Stomach smooth muscle (tissue), 2 donors: ENCODE measurements around the gene ACAD10.

ENCODE experiments used
- H3K27ac ChIP-seq: one replicate; pipeline ENCODE4 v1.7.0; 2013; ENCODE audit warnings: mild to moderate bottlenecking, low read length, inconsistent platforms
- H3K27me3 ChIP-seq, 2 donors: one replicate each; pipeline ENCODE4 v1.7.0; 2013; ENCODE audit warnings: low read length in 2 of 2; ENCODE audit not compliant: insufficient read depth in 2 of 2, control insufficient read depth in 1 of 2
- H3K36me3 ChIP-seq, 2 donors: one replicate each; pipeline ENCODE4 v1.7.0; 2013; ENCODE audit warnings: low read length in 2 of 2; ENCODE audit not compliant: control insufficient read depth in 2 of 2, insufficient read depth in 2 of 2
- H3K4me1 ChIP-seq: one replicate; pipeline ENCODE4 v1.7.0; 2013; ENCODE audit warnings: low read length; ENCODE audit not compliant: control insufficient read depth, insufficient read depth
- H3K4me3 ChIP-seq, 2 donors: one replicate each; pipeline ENCODE4 v1.7.0; 2013; ENCODE audit warnings: low read length in 2 of 2
- H3K9ac ChIP-seq, 2 donors: one replicate each; pipeline ENCODE4 v1.7.0; 2013; ENCODE audit warnings: low read length in 2 of 2, mild to moderate bottlenecking in 1 of 2
- H3K9me3 ChIP-seq, 2 donors: one replicate each; pipeline ENCODE4 v1.7.0; 2013; ENCODE audit warnings: low read length in 2 of 2; ENCODE audit not compliant: control insufficient read depth in 2 of 2
- donor health status: healthy.
- donor health status: Pancreatic carcinoma.

ACAD10 gene

DNA sequence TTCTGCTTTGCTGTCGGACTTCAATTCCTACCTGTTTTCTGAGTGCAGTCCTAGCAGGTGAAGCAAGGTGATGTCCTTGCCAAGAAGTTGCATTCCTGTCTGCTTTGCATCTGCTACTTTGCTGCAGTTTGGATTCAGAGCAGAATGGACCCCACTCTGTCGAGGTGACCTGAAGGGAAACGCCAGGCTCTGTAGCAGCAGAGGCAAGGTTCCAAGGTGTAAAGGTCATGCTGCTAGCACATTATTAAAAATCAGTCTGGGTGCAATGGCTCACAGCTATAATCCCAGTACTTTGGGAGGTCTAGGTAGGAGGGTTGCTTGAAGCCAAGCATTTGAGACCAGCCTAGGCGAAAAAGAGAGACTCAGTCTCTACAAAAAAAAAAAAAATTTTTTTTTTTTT lies 63.5 kb downstream of the ACAD10 start:
- H3K27me3 ChIP-seq, result no peaks in the 10 kb centered on the region
- no peak overlapping the region for H3K27ac ChIP-seq
- peaks cover 11% of the 10 kb centered on the region for H3K4me1 ChIP-seq
- H3K9me3 ChIP-seq, result no peaks in the 10 kb centered on the region
- no peak overlapping the region for H3K4me3 ChIP-seq
- H3K36me3 ChIP-seq, result peaks cover 35 to 38% of the 10 kb centered on the region in 2 donors
- no peak overlapping the region for H3K9ac ChIP-seq

DNA sequence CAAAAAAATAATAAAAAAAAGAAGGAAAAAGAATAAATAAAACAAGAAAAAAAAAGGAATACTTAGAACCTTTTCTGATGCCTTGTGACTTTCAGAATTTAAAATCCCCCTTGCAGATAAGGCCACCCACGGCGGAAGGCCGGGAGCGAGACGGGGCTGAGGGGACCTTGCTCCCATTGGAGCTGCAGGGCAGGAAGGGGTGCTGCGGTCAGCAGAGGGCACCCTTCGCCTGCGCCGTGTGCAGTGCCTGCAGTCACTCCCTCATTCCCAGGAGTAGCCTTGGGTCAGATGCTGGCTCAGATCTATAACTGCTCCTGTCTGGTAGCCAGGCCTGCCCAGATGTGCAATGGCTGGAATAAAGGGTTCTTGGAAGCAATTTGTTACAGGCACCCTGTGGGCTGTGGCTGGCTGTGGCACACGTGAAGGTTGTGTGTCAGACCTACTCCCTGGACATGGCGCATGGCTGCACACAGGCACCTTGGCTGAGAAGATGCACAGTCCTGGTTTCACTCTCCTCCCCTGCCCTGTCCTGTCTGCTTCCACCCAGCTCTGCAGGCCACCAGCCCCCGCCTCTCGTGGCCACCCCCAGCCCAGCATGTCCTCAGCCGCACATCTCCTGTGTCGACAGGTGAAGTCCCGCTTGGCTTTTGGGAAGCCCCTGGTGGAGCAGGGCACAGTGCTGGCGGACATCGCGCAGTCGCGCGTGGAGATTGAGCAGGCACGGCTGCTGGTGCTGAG lies 67.5 kb downstream of the ACAD10 start:
- no peak overlapping the region for H3K4me3 ChIP-seq
- H3K36me3 ChIP-seq, result peaks cover 12 to 24% of the 10 kb centered on the region in 2 donors
- no peaks in the 10 kb centered on the region for H3K9me3 ChIP-seq
- no peaks in the 10 kb centered on the region for H3K27me3 ChIP-seq
- H3K4me1 ChIP-seq, result peaks cover 20% of the 10 kb centered on the region
- no peak overlapping the region for H3K27ac ChIP-seq
- H3K9ac ChIP-seq, result no peak overlapping the region

DNA sequence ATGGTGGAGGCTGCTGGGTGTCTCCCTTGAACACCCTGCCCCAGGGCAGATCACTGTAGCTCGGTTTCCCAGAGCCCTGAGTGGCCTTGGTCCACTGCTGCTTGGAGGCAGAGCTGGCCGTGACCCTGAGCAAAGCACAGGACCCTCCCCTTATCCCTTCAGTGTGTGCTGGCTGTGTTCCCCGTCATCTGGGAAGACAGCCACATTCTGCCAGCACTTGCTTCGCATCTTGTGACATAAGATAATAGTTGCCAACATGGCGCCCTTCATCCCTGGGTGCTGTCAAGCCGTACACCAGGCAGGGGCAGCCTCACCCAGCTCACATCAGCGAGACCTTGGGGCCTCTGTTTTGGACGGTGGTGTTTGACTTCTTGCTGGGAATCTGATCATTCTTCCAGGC lies 68.8 kb downstream of the ACAD10 start:
- H3K27ac ChIP-seq, result no peak overlapping the region
- H3K36me3 ChIP-seq, result peaks cover 5 to 19% of the 10 kb centered on the region in 2 donors
- H3K27me3 ChIP-seq, result no peaks in the 10 kb centered on the region
- H3K4me1 ChIP-seq, result peaks cover 23% of the 10 kb centered on the region
- H3K9ac ChIP-seq, result no peak overlapping the region
- H3K4me3 ChIP-seq, result no peak overlapping the region
- H3K9me3 ChIP-seq, result no peaks in the 10 kb centered on the region

DNA sequence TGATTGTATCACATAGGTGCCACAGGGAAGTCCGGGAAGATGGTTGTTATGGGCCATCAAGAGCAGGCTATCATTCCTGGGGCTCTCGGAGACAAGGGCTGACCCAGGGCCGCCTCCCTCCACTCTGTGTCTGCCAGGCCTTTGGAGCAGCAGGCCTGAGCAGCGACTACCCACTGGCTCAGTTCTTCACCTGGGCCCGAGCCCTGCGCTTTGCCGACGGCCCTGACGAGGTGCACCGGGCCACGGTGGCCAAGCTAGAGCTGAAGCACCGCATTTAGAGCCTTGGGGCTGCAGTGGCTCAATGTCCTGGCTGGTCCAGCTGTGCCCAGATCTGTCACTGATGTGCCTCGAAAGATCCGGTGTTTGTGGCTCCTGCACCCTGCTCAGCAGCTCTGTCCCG lies 70.3 kb downstream of the ACAD10 start:
- Histone ChIP-seq H3K27me3 (no peaks in the 10 kb centered on the region), H3K9me3 (no peaks in the 10 kb centered on the region), H3K36me3 (peaks cover 3 to 19% of the 10 kb centered on the region in 2 donors), H3K4me1 (peaks cover 23% of the 10 kb centered on the region), H3K4me3 (no peak overlapping the region), H3K9ac (no peak overlapping the region), H3K27ac (no peak overlapping the region)

DNA sequence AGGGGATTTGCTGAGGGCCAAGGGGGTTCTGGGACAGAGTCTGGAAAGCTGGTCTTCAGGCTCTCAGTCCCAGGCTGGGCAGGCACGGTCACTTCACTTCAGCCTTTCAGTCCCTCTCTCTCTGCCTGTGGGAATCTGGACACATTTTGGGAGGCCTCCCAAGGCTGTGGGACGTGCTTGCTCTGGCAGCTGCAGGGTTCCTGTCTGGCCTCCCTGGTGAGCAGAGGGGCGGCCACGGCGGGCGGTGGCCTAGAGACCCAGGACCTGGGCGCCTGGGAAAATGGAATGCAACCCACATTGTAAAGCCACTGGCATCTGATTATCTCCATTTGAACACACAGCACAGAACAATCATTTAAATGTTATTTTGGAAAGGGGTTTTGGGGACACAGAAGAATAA lies 70.8 kb downstream of the ACAD10 start:
- no peak overlapping the region for H3K27ac ChIP-seq
- no peak overlapping the region for H3K9ac ChIP-seq
- H3K36me3 ChIP-seq, result peaks cover 3 to 19% of the 10 kb centered on the region in 2 donors
- H3K4me3 ChIP-seq, result no peak overlapping the region
- no peaks in the 10 kb centered on the region for H3K27me3 ChIP-seq
- H3K9me3 ChIP-seq, result no peaks in the 10 kb centered on the region
- peaks cover 23% of the 10 kb centered on the region for H3K4me1 ChIP-seq

DNA sequence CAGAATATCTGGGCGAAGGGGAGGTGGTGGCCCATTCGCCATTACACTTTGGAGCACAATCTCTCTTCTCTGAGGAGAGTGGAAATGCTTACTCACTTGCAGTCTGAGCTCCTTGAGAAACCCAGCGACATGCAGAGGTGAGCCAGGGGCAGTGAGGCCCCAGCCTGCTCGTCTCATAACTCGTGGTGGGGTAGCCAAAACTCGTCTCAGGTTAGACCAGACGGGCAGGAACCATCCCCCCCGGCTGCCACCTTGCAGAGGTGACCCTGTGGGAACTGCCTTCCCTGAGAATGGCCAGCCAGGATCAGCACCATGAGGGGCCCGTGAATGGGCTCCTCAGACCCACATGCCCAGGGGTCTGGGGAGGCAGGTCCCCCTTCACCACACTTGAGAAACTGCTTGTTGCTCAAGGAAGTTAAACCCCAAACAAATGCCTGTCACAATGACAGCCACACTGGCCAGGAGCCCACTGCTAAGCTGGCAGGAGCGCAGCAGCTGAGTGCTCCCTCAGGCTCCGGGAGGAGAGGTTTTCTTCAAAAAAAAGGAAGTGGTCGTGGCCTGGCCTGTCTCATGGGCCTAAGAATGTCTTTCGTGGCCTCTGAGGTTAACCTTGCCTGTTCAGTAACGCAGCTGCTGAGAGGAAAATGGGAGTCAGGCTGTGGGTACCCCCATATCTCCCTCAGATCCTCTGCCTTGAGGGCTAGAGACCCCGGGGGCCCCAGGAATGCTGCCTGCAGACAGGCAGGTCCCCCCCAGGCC lies 71.7 kb downstream of the ACAD10 start:
- H3K27ac ChIP-seq, result no peak overlapping the region
- H3K4me3 ChIP-seq, result no peak overlapping the region
- H3K36me3 ChIP-seq, result peaks cover 3 to 19% of the 10 kb centered on the region in 2 donors
- peaks cover 23% of the 10 kb centered on the region for H3K4me1 ChIP-seq
- no peak overlapping the region for H3K9ac ChIP-seq
- H3K27me3 ChIP-seq, result no peaks in the 10 kb centered on the region
- no peaks in the 10 kb centered on the region for H3K9me3 ChIP-seq

DNA sequence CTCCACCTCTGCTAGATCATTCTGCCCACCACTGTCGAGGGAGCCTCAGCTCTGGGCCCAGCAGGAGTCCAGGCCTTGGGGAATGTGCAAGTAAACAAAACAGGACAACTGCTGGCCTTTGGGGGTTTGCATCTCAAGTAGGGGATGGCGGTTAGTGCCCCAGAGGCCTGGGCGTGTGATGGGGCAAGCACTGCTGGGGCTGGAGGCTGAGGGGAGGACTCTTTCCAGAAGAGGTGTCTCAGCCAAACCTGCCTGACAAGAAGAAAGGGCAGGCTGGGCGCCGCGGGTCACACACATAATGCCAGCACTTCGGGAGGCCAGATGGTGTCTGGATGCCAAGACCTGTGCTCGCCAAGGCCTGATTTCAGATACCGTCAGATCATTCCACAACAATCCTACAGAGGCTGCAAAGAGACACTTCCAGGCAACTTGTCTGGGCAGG lies 72.3 kb downstream of the ACAD10 start:
- Histone ChIP-seq H3K4me3 (no peak overlapping the region), H3K27me3 (no peaks in the 10 kb centered on the region), H3K9ac (no peak overlapping the region), H3K27ac (no peak overlapping the region), H3K36me3 (peaks cover 3 to 19% of the 10 kb centered on the region in 2 donors), H3K9me3 (no peaks in the 10 kb centered on the region), H3K4me1 (peaks cover 21% of the 10 kb centered on the region)

DNA sequence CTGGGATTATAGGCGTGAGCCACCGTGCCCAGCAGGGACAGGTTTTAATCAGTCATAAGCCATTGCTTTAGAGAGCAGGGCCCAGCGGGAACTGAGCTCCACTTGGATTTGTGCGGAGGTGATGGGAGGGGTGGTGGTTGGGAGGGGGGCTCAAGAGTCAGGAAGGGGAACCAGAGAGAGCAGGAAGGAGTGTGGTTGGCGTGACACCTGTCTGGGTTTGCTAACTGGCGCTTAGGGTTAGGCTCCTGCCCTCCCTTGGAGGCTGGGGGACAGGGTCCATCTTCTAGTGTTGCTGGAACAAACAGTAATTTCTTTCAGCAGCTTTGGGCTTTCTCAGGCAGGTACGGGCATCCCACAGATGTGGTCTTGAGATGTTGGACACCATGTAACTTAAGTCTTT lies 73.4 kb downstream of the ACAD10 start:
- H3K4me1 ChIP-seq, result peaks cover 16% of the 10 kb centered on the region
- H3K27ac ChIP-seq, result no peak overlapping the region
- H3K36me3 ChIP-seq, result peaks cover 3 to 16% of the 10 kb centered on the region in 2 donors
- no peak overlapping the region for H3K9ac ChIP-seq
- no peak overlapping the region for H3K4me3 ChIP-seq
- no peaks in the 10 kb centered on the region for H3K9me3 ChIP-seq
- no peaks in the 10 kb centered on the region for H3K27me3 ChIP-seq

DNA sequence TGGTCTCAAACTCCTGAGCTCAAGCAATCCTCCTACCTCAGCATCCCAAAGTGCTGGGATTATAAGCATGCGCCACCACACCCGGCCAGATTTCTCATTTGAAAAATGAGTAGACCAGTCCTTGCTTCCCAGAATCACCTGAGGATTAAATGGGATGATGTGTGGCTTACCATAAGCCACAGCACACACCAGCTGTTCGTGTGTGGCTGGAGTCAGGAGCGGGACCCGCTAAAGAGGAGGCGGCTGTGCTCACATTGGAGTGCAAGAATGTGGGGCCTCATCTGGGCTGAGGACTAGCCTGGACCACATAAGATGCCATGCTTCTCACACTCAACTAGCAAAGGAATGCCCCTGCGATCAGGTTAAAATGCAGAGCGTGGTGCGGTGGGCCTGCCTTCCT lies 74.1 kb downstream of the ACAD10 start:
- Histone ChIP-seq H3K36me3 (peaks cover 3 to 13% of the 10 kb centered on the region in 2 donors), H3K4me3 (no peak overlapping the region), H3K27ac (no peak overlapping the region), H3K4me1 (peaks cover 16% of the 10 kb centered on the region), H3K9me3 (no peaks in the 10 kb centered on the region), H3K27me3 (no peaks in the 10 kb centered on the region), H3K9ac (no peak overlapping the region)

DNA sequence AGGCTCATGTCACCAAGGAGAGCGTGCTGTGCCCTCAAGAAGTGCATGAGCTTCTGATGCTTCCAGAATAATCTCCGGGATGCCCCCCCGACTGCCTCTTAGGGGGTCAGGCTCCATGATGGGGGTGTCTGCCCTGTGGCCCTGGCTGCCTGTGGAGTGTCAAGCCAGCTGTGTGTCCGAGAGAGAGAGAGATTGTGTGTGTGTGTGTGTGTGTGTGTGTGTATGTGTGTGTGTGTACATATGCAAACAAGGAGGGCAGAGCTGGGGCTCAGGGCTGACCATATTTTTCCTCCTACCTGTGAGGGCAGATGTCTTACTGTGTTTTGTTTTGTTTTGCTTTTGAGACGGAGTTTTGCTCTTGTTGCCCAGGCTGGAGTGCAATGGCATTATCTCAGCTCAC lies 75.2 kb downstream of the ACAD10 start:
- no peaks in the 10 kb centered on the region for H3K27me3 ChIP-seq
- peaks cover 3 to 5% of the 10 kb centered on the region in 2 donors for H3K36me3 ChIP-seq
- H3K4me3 ChIP-seq, result no peak overlapping the region
- no peak overlapping the region for H3K9ac ChIP-seq
- no peaks in the 10 kb centered on the region for H3K9me3 ChIP-seq
- no peak overlapping the region for H3K27ac ChIP-seq
- H3K4me1 ChIP-seq, result peaks cover 16% of the 10 kb centered on the region

DNA sequence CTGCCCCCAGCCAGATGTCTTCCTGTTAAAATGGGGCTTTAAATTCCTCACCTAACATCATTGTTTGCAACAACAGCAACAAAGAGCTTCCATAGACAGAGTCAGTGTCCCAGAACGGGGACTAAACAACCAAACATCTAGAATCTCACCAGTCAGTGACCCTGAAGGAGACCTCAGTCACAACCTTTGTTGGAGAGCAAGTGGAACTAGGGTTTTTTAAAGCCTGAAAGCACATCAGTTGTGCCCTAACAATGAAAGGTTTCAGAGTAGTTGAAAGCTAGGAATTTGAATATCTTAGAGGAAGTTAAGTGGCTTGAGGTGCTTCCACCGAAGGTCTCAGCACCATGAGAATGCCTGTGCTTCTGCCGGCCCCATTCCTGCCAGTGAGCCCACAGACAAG lies 75.9 kb downstream of the ACAD10 start:
- no peaks in the 10 kb centered on the region for H3K27me3 ChIP-seq
- H3K36me3 ChIP-seq, result peaks cover 3 to 4% of the 10 kb centered on the region in 2 donors
- H3K27ac ChIP-seq, result no peak overlapping the region
- H3K9me3 ChIP-seq, result no peaks in the 10 kb centered on the region
- no peak overlapping the region for H3K9ac ChIP-seq
- H3K4me1 ChIP-seq, result peaks cover 21% of the 10 kb centered on the region
- no peak overlapping the region for H3K4me3 ChIP-seq
